BJ (cell line): ENCODE data around the gene KLHDC4. TPM values are rescaled to one million over a fixed set of nuclear protein-coding genes. Genes with fewer than 3 reads are reported as not detected.

Experiments used
- CTCF ChIA-PET: fragments of 350-600 bp; formaldehyde crosslinking; extraction: SDS; loops from one replicate; lab custom pipeline; 2021; ENCODE audit warnings: antibody characterized with exemption, inconsistent platforms; lab: Yijun Ruan, JAX
- POLR2A ChIA-PET: fragments of 300-600 bp; sonication (Branson Sonifier 250); formaldehyde crosslinking; extraction: SDS; loops from one replicate; lab custom pipeline; 2021; ENCODE audit warnings: antibody characterized with exemption; lab: Charles Lee
- DNase-seq: peaks from one replicate; pipeline ENCODE4 v3.0.0-alpha.2; 2011; ENCODE audit warnings: low read depth
- H3K27me3 ChIP-seq: 2 replicates; pipeline ENCODE4 v1.6.0; 2011; ENCODE audit warnings: low read length; ENCODE audit not compliant: control insufficient read depth, insufficient read depth
- H3K36me3 ChIP-seq: 2 replicates; pipeline ENCODE4 v1.5.1; 2011; ENCODE audit warnings: low read length; ENCODE audit not compliant: control insufficient read depth, insufficient read depth
- H3K4me3 ChIP-seq: 2 replicates; pipeline ENCODE4 v1.5.1; 2011; ENCODE audit warnings: low read depth, mild to moderate bottlenecking, control low read depth, low read length
- polyA plus RNA-seq: library from polyadenylated mRNA; depleted of rRNA; stranded (reverse); fragments of >200 nt; gene quantifications from 2 replicates; pipeline ENCODE4 v1.2.3, GENCODE V29; 2011
- TF ChIP-seq, protein P1 (sequence below): IDR thresholded peaks from 2 replicates; pipeline ENCODE4 v1.5.1; 2011; ENCODE audit warnings: low read depth, mild to moderate bottlenecking, control low read depth, inconsistent platforms, low read length, moderate library complexity; ENCODE audit not compliant: insufficient read depth

KLHDC4 gene
- polyA plus RNA-seq, 1 experiment, result 16.1 TPM

DNA sequence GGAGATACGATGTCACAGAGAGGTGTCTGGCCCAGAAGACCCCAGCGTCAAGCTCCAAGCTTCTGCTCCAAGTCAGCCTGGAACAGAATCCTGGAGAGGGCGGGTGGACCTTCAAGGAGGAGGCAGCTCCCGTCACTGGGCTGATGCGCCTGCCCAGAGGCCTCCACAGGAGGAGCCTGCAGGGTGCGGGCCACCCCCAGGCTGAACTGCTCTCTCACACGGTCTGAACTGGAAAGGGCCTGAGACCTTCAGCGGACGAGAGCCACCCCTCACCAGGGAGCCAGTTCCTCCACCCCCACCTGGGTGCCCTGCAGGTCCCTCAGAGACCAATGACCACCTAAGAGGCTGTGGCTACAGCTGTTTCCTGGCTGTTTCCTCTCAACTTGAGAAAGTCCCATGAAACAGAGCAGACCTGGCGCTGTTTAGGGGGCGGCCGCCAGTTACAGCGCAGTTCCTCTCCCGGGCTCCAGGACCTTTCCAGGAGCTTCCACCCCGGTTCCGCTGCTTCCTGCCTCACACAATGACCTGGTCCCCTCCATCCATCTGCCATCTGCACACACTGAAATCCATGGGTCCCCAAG, 36.0 kb upstream of the KLHDC4 start:
- DNase-seq, result no peak
- CTCF ChIA-PET, result interaction anchor here (0.9 to 2.2 kb wide), 3 partner anchors 10 to 33 kb away, joined by 3 to 5 read pairs (median 3); no protein-coding TSS in a partner anchor
- no peaks in the 10 kb centered on the region for H3K36me3 ChIP-seq
- POLR2A ChIA-PET, result no interaction called here
- no peaks in the 10 kb centered on the region for H3K27me3 ChIP-seq
- H3K4me3 ChIP-seq, result no peak overlapping the region
- TF ChIP-seq, protein P1, sequence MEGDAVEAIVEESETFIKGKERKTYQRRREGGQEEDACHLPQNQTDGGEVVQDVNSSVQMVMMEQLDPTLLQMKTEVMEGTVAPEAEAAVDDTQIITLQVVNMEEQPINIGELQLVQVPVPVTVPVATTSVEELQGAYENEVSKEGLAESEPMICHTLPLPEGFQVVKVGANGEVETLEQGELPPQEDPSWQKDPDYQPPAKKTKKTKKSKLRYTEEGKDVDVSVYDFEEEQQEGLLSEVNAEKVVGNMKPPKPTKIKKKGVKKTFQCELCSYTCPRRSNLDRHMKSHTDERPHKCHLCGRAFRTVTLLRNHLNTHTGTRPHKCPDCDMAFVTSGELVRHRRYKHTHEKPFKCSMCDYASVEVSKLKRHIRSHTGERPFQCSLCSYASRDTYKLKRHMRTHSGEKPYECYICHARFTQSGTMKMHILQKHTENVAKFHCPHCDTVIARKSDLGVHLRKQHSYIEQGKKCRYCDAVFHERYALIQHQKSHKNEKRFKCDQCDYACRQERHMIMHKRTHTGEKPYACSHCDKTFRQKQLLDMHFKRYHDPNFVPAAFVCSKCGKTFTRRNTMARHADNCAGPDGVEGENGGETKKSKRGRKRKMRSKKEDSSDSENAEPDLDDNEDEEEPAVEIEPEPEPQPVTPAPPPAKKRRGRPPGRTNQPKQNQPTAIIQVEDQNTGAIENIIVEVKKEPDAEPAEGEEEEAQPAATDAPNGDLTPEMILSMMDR, result no peak

DNA sequence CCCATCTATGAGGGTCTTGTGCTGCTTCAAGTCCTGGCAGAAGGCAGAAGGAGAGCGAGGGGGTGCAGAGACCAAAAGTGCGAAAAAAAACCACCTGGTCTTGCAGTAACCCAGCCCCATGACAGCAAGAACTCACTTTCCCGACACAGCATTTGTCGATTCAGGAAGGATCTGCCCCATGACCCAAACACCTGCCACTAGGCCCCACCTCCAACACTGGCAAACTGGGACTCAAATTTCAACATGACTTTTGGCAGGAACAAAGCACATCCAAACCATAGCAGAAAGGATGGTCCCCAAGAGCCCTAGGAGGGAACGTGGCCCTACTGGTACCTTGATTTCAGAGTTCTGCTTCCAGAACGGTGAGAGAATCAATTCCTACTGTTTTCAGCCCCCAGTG, 34.7 kb upstream of the KLHDC4 start:
- DNase-seq, result no peak
- ChIA-PET CTCF (no interaction called here), POLR2A (no interaction called here)
- TF ChIP-seq, protein P1, result no peak
- H3K4me3 ChIP-seq, result no peak overlapping the region
- no peaks in the 10 kb centered on the region for H3K36me3 ChIP-seq
- peaks cover 1% of the 10 kb centered on the region for H3K27me3 ChIP-seq

DNA sequence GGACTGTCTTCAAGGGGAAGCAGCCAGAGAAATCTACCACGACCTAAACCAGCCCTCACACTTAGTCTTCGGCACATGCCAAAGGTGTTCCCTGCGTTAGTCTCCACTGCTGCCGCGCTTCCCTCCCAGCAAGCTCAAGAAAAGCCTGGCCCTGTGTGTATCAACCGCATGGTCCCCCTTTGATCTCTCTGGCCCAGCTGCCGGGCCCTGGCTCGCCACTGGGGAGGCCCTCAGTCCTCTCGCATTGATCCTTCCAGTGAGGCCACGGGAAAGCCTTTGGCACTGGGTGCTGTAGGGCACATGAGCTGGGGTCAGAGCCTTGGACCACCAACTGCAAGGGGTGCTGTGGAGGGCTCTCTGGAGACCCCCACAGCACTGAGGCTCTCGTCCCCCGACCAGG, 29.6 kb upstream of the KLHDC4 start:
- TF ChIP-seq, protein P1, result no peak
- DNase-seq, result no peak
- CTCF ChIA-PET, result interaction anchor here (0.6 kb wide), 1 partner anchor 107 kb away, joined by 3 read pairs; no protein-coding TSS in a partner anchor
- H3K4me3 ChIP-seq, result no peak overlapping the region
- no peaks in the 10 kb centered on the region for H3K36me3 ChIP-seq
- peaks cover 1% of the 10 kb centered on the region for H3K27me3 ChIP-seq
- POLR2A ChIA-PET, result no interaction called here

DNA sequence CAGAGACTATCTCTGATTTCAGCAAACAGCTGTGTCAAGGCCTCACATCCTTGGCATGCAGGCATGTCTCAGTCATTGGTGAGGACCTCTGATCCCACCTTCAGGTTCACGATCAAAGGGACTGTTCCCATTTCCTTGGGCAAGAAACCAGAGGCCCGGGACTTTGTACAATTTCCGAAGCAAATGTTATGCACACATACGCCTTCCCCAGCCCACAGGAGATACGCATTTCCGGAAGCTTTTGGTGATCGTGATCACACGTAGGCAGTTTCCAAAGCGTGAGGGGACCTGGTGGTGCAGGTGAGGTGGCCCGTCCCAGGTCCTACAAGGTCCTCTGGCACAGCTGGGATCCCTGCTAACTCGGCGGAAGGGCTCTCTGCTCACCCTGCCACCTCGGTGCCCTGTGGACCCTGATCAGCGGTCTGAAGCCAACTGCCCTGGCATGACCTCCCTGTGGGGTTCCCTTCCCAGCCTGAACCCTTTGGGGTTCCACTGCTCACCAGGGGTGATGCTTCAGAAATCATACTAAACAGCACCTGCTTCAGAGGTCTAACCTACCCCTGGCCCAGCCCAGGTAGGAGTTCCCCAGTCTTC, 28.8 kb upstream of the KLHDC4 start:
- Histone ChIP-seq H3K27me3 (peaks cover 1% of the 10 kb centered on the region), H3K36me3 (no peaks in the 10 kb centered on the region), H3K4me3 (no peak overlapping the region)
- TF ChIP-seq, protein P1, result no peak
- CTCF ChIA-PET, result interaction anchor here (0.6 to 1.4 kb wide), 2 partner anchors 25 to 108 kb away, joined by 3 to 4 read pairs; no protein-coding TSS in a partner anchor
- POLR2A ChIA-PET, result interaction anchor here (0.6 kb wide), 1 partner anchor 57 kb away, joined by 8 read pairs; no protein-coding TSS in a partner anchor
- no peak for DNase-seq

DNA sequence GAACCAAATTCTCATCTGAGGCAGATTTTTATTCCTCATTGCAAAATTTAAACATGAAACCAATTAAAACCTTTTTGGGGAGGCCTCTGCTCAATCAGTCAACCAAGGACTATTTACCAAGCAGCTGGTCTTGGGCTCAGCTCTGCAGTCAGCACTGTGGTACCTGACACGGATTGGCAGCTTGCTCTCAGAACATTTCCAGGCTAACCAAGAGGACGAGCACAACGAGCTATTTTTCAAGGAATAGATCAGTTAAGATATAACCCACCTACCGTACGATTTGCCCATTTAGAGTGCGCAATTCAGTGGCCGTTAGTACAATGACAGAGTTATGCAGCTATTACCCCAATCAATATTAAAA, 26.4 kb upstream of the KLHDC4 start:
- CTCF ChIA-PET, result interaction anchor here (0.6 to 2.3 kb wide), 5 partner anchors 10 to 769 kb away, joined by 3 to 7 read pairs (median 5); no protein-coding TSS in a partner anchor
- POLR2A ChIA-PET, result no interaction called here
- Histone ChIP-seq H3K4me3 (no peak overlapping the region), H3K27me3 (peaks cover 1% of the 10 kb centered on the region), H3K36me3 (no peaks in the 10 kb centered on the region)
- DNase-seq, result no peak
- TF ChIP-seq, protein P1, result no peak
